ENCODE measurements around the gene ZNF492. TPM values are rescaled to one million over a fixed set of nuclear protein-coding genes. Genes with fewer than 3 reads are reported as not detected.

Gene ZNF492
- polyA plus RNA-seq, 1 of the 3 experiments (the other 2 are of a cell fraction) = 0.28 TPM

GRCh38 chr19:22625266-22626035 is 8.7 kb upstream of the ZNF492 start:
- Histone ChIP-seq H3F3A (replicated peaks; ENCODE audit: insufficient read depth) (no peaks in the 10 kb centered on the region), H3K4me3 (ENCODE audit: low read depth in 2 of 2, low read length in 1 of 2) (no peak overlapping the region), H3K9me2 (no peaks in the 10 kb centered on the region), H3K79me2 (ENCODE audit: insufficient read depth) (no peaks in the 10 kb centered on the region), H3K36me3 (replicated peaks in 1 of 2; ENCODE audit: control insufficient read depth in 1 of 2, insufficient read depth in 2 of 2, low read length in 1 of 2) (no peaks in the 10 kb centered on the region), H3K4me2 (no peak overlapping the region), H3K4me1 (ENCODE audit: control insufficient read depth in 1 of 2, insufficient read depth in 2 of 2, low read depth in 1 of 2, low read length in 1 of 2) (no peaks in the 10 kb centered on the region; a peak in 1 of 4 replicates), H4K20me1 (ENCODE audit: insufficient read depth) (no peaks in the 10 kb centered on the region), H3K27me3 (ENCODE audit: insufficient read depth) (no peaks in the 10 kb centered on the region), H3K9me3 (no peaks in the 10 kb centered on the region), H3K9ac (no peak overlapping the region), H2AFZ (ENCODE audit: low read depth) (no peak overlapping the region), H3K27ac (ENCODE audit: low read depth in 2 of 2, low read length in 1 of 2) (no peak overlapping the region)
- DNase-seq = no peak
- ChIA-PET POLR2A (no interaction called here), CTCF (no interaction called here)
- 11% methylated on average over 6 of the region's 8 CpGs for WGBS (ENCODE audit: low lambda C conversion rate)
- TF ChIP-seq POLR2AphosphoS5 (IDR thresholded peaks at IDR 0.05; ENCODE audit: low read depth, low read length) (no peak), RCOR1 (IDR thresholded peaks at IDR 0.05; ENCODE audit: low read length) (no peak), FOXJ3 (CRISPR knock-in tag; IDR thresholded peaks at IDR 0.05) (no peak), MXI1 (IDR thresholded peaks at IDR 0.05; ENCODE audit: low read depth, low read length) (no peak), IRF3 (IDR thresholded peaks at IDR 0.05; ENCODE audit: low read depth, low read length) (no peak), EP300 (IDR thresholded peaks at IDR 0.05; ENCODE audit: borderline replicate concordance in 1 of 2, low read depth in 1 of 2, low read length in 1 of 2) (no peak), FOXM1 (IDR thresholded peaks at IDR 0.05; ENCODE audit: low read depth) (no peak), RFX5 (IDR thresholded peaks at IDR 0.05; ENCODE audit: low read length) (no peak), GABPA (IDR thresholded peaks at IDR 0.05; ENCODE audit: low read depth) (no peak), TEAD4 (IDR thresholded peaks at IDR 0.05; ENCODE audit: borderline replicate concordance, insufficient read depth) (no peak), USF1 (IDR thresholded peaks at IDR 0.05; ENCODE audit: borderline replicate concordance, low read depth) (no peak), PBX3 (IDR thresholded peaks at IDR 0.05) (no peak), YY1 (IDR thresholded peaks at IDR 0.05; ENCODE audit: low read depth) (no peak), GATA2 (CRISPR knock-in tag; IDR thresholded peaks at IDR 0.05) (no peak), RAD21 (IDR thresholded peaks at IDR 0.05; ENCODE audit: low read length) (no peak), SMC3 (IDR thresholded peaks at IDR 0.05; ENCODE audit: low read depth, low read length) (no peak), REST (IDR thresholded peaks at IDR 0.05; ENCODE audit: low read depth, low read length) (no peak), NRF1 (IDR thresholded peaks at IDR 0.05; ENCODE audit: low read depth, low read length) (no peak), RXRA (IDR thresholded peaks at IDR 0.05; ENCODE audit: borderline replicate concordance, low read depth) (no peak)
